Measurements from ENCODE around the gene CCDC127. TPM values are rescaled to one million over a fixed set of nuclear protein-coding genes. Genes with fewer than 3 reads are reported as not detected.

CCDC127 gene
- total RNA-seq, 1 donor from 2014 or later = 11.9 TPM

GRCh38 chr5:152077-152476, 65.9 kb downstream of the CCDC127 start:
- TF ChIP-seq CTCF (conservative IDR thresholded peaks at IDR 0.05) = no peak
- Mint-ChIP-seq H3K4me1 (peaks cover 6% of the 10 kb centered on the region), H3K9me3 (peaks cover 20% of the 10 kb centered on the region), H3K36me3 (ENCODE audit: low read depth) (peaks cover 24% of the 10 kb centered on the region), H3K27me3 (ENCODE audit: low read depth) (no peaks in the 10 kb centered on the region), H3K27ac (ENCODE audit: unreplicated experiment) (no peak overlapping the region), H3K4me3 (no peak overlapping the region)
- no peak for DNase-seq (ENCODE audit: low read depth, low spot score)

GRCh38 chr5:150746-151145, 67.2 kb downstream of the CCDC127 start:
- TF ChIP-seq CTCF (conservative IDR thresholded peaks at IDR 0.05) = no peak
- Mint-ChIP-seq H3K9me3 (peaks cover 20% of the 10 kb centered on the region), H3K36me3 (ENCODE audit: low read depth) (peaks cover 28% of the 10 kb centered on the region)

GRCh38 chr5:149745-150485, 68.0 kb downstream of the CCDC127 start:
- H3K4me3 Mint-ChIP-seq = no peak overlapping the region
- no peak for DNase-seq (ENCODE audit: low read depth, low spot score)
- no peak for TF ChIP-seq CTCF (conservative IDR thresholded peaks at IDR 0.05)
- peaks cover 28% of the 10 kb centered on the region for H3K36me3 Mint-ChIP-seq (ENCODE audit: low read depth)
- H3K4me1 Mint-ChIP-seq = peaks cover 6% of the 10 kb centered on the region
- no peaks in the 10 kb centered on the region for H3K27me3 Mint-ChIP-seq (ENCODE audit: low read depth)
- H3K9me3 Mint-ChIP-seq = peaks cover 20% of the 10 kb centered on the region
- no peak overlapping the region for H3K27ac Mint-ChIP-seq (ENCODE audit: unreplicated experiment)

More at GRCh38 chr5:150746-151145, 67.2 kb downstream of the CCDC127 start:
- DNase-seq (ENCODE audit: low read depth, low spot score) = no peak
- Mint-ChIP-seq H3K4me3 (no peak overlapping the region), H3K27me3 (ENCODE audit: low read depth) (no peaks in the 10 kb centered on the region), H3K4me1 (peaks cover 6% of the 10 kb centered on the region), H3K27ac (ENCODE audit: unreplicated experiment) (no peak overlapping the region)

DNA sequence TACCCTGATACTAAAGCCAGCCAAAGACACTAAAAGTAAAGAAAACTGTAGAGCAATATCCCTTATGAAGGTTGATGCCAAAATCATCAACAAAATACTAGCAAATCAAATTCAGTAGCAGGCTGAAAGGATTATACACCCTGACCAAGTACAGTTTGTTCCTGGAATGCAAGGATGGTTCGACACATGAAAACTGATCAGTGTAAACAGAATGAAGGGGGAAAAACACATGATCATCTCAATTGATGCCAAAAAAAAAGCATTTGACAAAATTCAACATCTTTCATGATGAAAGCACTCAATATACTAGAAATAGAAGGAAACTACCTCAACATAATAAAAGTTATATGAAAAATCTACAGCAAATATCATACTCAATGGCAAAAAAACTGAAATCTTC, 70.2 kb downstream of the CCDC127 start:
- Mint-ChIP-seq H3K27me3 (ENCODE audit: low read depth) (no peaks in the 10 kb centered on the region), H3K27ac (ENCODE audit: unreplicated experiment) (no peak overlapping the region), H3K36me3 (ENCODE audit: low read depth) (peaks cover 39% of the 10 kb centered on the region), H3K4me1 (no peaks in the 10 kb centered on the region), H3K9me3 (peaks cover 20% of the 10 kb centered on the region), H3K4me3 (no peak overlapping the region)
- no peak for DNase-seq (ENCODE audit: low read depth, low spot score)
- no peak for TF ChIP-seq CTCF (conservative IDR thresholded peaks at IDR 0.05)

Other genes starting within 250 kb of the CCDC127 start
- gene PLEKHG4B, start 126.0 kb downstream of the CCDC127 start, total RNA-seq = 21.7 and 22.0 TPM in 2 replicates
- gene LRRC14B, start 26.7 kb downstream of the CCDC127 start, total RNA-seq = not detected in 2 replicates
- 106 and 108 TPM in 2 replicates for gene SDHA, start 167 bp upstream of the CCDC127 start, total RNA-seq
- 76.8 and 81.6 TPM in 2 replicates for gene PDCD6, start 53.5 kb upstream of the CCDC127 start, total RNA-seq
- gene AHRR, start 103.6 kb upstream of the CCDC127 start, total RNA-seq = 1.0 and 1.3 TPM in 2 replicates
- 56.0 and 61.3 TPM in 2 replicates for gene EXOC3, start 225.0 kb upstream of the CCDC127 start, total RNA-seq

All from neural crest cell (in vitro differentiated cells).